ACC112 (cell line): ENCODE measurements around the gene HILPDA.

Experiments used
- H2AFZ ChIP-seq: fragments of 200-600 bp; sonication (generic); one replicate; pipeline ENCODE4 v1.6.0; 2017; ENCODE audit warnings: antibody characterized with exemption, low read length; ENCODE audit not compliant: unreplicated experiment
- H3K27ac ChIP-seq: fragments of 200-600 bp; sonication (generic); 2 replicates; pipeline ENCODE4 v1.5.1; 2014; ENCODE audit warnings: low read depth, mild to moderate bottlenecking, antibody characterized with exemption, low read length, moderate library complexity
- H3K27me3 ChIP-seq: fragments of 200-600 bp; sonication (generic); 2 replicates; pipeline ENCODE4 v1.6.1; 2014; ENCODE audit warnings: mild to moderate bottlenecking, antibody characterized with exemption, low read length, moderate library complexity, mixed read lengths; ENCODE audit not compliant: insufficient read depth
- H3K36me3 ChIP-seq: fragments of 200-600 bp; sonication (generic); 2 replicates; pipeline ENCODE4 v1.6.1; 2016; ENCODE audit warnings: mild to moderate bottlenecking, antibody characterized with exemption, low read length, moderate library complexity, mixed read lengths; ENCODE audit not compliant: insufficient read depth
- H3K4me1 ChIP-seq: fragments of 200-600 bp; sonication (generic); one replicate; pipeline ENCODE4 v1.6.1; 2016; ENCODE audit warnings: low read length, mixed read lengths; ENCODE audit not compliant: insufficient read depth, unreplicated experiment, control insufficient read depth
- H3K4me3 ChIP-seq: fragments of 200-600 bp; sonication (generic); 2 replicates; pipeline ENCODE4 v1.5.1; 2014; ENCODE audit warnings: mild to moderate bottlenecking, low read depth, low read length
- H3K79me2 ChIP-seq: fragments of 200-600 bp; sonication (generic); one replicate; pipeline ENCODE4 v1.6.0; 2016; ENCODE audit warnings: low read length; ENCODE audit not compliant: control insufficient read depth, unreplicated experiment, insufficient read depth

HILPDA gene

GRCh38 chr7:128417071-128417470, 38.6 kb upstream of the HILPDA start:
- H2AFZ ChIP-seq, result no peak overlapping the region
- 0 out of 2 replicates have a peak, but pooled peaks cover 4% of the 10 kb centered on the region for H3K27me3 ChIP-seq
- no peaks in the 10 kb centered on the region for H3K36me3 ChIP-seq
- no peak overlapping the region for H3K4me3 ChIP-seq
- no peaks in the 10 kb centered on the region for H3K79me2 ChIP-seq
- H3K27ac ChIP-seq, result no peak overlapping the region
- H3K4me1 ChIP-seq, result no peaks in the 10 kb centered on the region

- H3K4me3 ChIP-seq, result no peak overlapping the region
These were observed 36.4 kb upstream of the HILPDA start for GRCh38 chr7:128419257-128419656.

GRCh38 chr7:128420773-128421172, 34.9 kb upstream of the HILPDA start:
- Histone ChIP-seq H3K79me2 (no peaks in the 10 kb centered on the region), H3K27me3 (no peaks in the 10 kb centered on the region), H3K4me3 (no peak overlapping the region), H2AFZ (no peak overlapping the region), H3K27ac (no peak overlapping the region), H3K36me3 (no peaks in the 10 kb centered on the region), H3K4me1 (no peaks in the 10 kb centered on the region)

More at GRCh38 chr7:128419257-128419656, 36.4 kb upstream of the HILPDA start:
- Histone ChIP-seq H3K27me3 (no peaks in the 10 kb centered on the region), H2AFZ (no peak overlapping the region), H3K27ac (no peak overlapping the region), H3K4me1 (no peaks in the 10 kb centered on the region), H3K36me3 (no peaks in the 10 kb centered on the region), H3K79me2 (no peaks in the 10 kb centered on the region)

GRCh38 chr7:128421384-128421783, 34.3 kb upstream of the HILPDA start:
- Histone ChIP-seq H3K4me3 (no peak overlapping the region), H3K36me3 (no peaks in the 10 kb centered on the region), H2AFZ (no peak overlapping the region), H3K27me3 (no peaks in the 10 kb centered on the region), H3K27ac (no peak overlapping the region), H3K4me1 (no peaks in the 10 kb centered on the region), H3K79me2 (no peaks in the 10 kb centered on the region)

GRCh38 chr7:128422037-128422436, 33.6 kb upstream of the HILPDA start:
- Histone ChIP-seq H3K79me2 (no peaks in the 10 kb centered on the region), H3K4me1 (no peaks in the 10 kb centered on the region)

GRCh38 chr7:128422842-128423241, 32.8 kb upstream of the HILPDA start:
- Histone ChIP-seq H3K4me3 (no peak overlapping the region), H3K27ac (no peak overlapping the region), H3K36me3 (no peaks in the 10 kb centered on the region), H3K79me2 (no peaks in the 10 kb centered on the region), H3K27me3 (no peaks in the 10 kb centered on the region), H2AFZ (no peak overlapping the region), H3K4me1 (no peaks in the 10 kb centered on the region)

More at GRCh38 chr7:128422037-128422436, 33.6 kb upstream of the HILPDA start:
- H3K27me3 ChIP-seq, result no peaks in the 10 kb centered on the region
- no peak overlapping the region for H2AFZ ChIP-seq
- H3K36me3 ChIP-seq, result no peaks in the 10 kb centered on the region
- no peak overlapping the region for H3K4me3 ChIP-seq
- no peak overlapping the region for H3K27ac ChIP-seq

GRCh38 chr7:128424686-128425275, 30.9 kb upstream of the HILPDA start:
- Histone ChIP-seq H3K79me2 (no peaks in the 10 kb centered on the region), H3K27ac (no peak overlapping the region), H3K4me3 (no peak overlapping the region), H3K4me1 (no peaks in the 10 kb centered on the region), H3K27me3 (no peaks in the 10 kb centered on the region), H2AFZ (no peak overlapping the region), H3K36me3 (no peaks in the 10 kb centered on the region)

GRCh38 chr7:128425850-128426249, 29.8 kb upstream of the HILPDA start:
- Histone ChIP-seq H3K27me3 (no peaks in the 10 kb centered on the region), H3K4me1 (peaks cover 3% of the 10 kb centered on the region), H3K79me2 (no peaks in the 10 kb centered on the region), H3K4me3 (no peak overlapping the region), H3K36me3 (no peaks in the 10 kb centered on the region), H3K27ac (no peak overlapping the region), H2AFZ (no peak overlapping the region)

GRCh38 chr7:128427289-128427891, 28.3 kb upstream of the HILPDA start:
- no peaks in the 10 kb centered on the region for H3K36me3 ChIP-seq
- H3K79me2 ChIP-seq, result no peaks in the 10 kb centered on the region
- no peak overlapping the region for H2AFZ ChIP-seq

GRCh38 chr7:128430207-128430606, 25.5 kb upstream of the HILPDA start:
- H3K4me1 ChIP-seq, result peaks cover 12% of the 10 kb centered on the region
- H3K36me3 ChIP-seq, result no peaks in the 10 kb centered on the region
- H3K79me2 ChIP-seq, result no peaks in the 10 kb centered on the region
- H3K27me3 ChIP-seq, result no peaks in the 10 kb centered on the region
- no peak overlapping the region for H2AFZ ChIP-seq
- no peak overlapping the region for H3K27ac ChIP-seq
- no peak overlapping the region for H3K4me3 ChIP-seq

More at GRCh38 chr7:128427289-128427891, 28.3 kb upstream of the HILPDA start:
- no peaks in the 10 kb centered on the region for H3K27me3 ChIP-seq
- H3K27ac ChIP-seq, result no peak overlapping the region
- no peak overlapping the region for H3K4me3 ChIP-seq
- peaks cover 12% of the 10 kb centered on the region for H3K4me1 ChIP-seq

GRCh38 chr7:128431221-128431620, 24.5 kb upstream of the HILPDA start:
- Histone ChIP-seq H3K27me3 (no peaks in the 10 kb centered on the region), H3K27ac (no peak overlapping the region), H3K36me3 (no peaks in the 10 kb centered on the region), H3K4me3 (no peak overlapping the region), H2AFZ (no peak overlapping the region), H3K4me1 (peaks cover 12% of the 10 kb centered on the region), H3K79me2 (no peaks in the 10 kb centered on the region)
